Measurements from ENCODE around the gene DYNC1LI2.

DNA sequence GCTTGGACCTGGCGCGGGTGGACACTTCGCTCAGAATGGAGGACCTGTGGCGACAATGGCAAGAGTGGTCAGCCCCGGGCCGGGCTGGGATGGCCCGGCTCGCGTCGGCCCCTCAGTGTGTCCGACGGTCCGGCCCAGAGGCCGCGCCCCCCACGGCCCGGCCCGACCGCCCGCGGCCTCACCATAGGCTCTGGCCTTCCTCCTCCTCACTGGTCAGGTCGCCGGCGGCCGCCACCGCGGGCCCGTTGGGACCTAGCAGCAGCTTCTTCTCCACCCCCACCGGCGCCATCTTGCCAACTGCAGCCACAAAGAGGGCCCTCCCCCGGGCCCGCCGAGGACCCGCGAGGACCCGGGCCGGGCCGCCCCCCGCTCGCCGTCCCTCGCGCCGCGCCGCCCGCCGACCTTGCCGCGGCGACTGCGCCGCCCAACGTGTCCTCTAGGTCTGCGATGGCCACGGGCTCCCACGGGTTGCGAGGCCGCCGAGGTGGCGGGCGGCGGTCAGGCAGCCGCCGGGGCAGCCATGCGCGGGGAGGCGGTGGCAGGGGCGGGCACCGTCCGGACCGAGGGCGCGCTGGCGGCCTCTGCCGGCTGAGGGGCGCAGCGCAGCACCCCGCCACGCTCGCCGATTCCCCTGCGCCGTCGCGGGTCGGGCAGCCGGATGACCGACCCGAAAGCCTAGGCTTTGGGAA lies at the start of gene DYNC1LI2:
- peak; percentile 57 to 62 for TF ChIP-seq CTCF (conservative IDR thresholded peaks at IDR 0.05 in 1 of 2, IDR thresholded peaks at IDR 0.05 in 1 of 2; ENCODE audit: extremely low read depth in 1 of 2, insufficient read depth in 1 of 2, low read depth in 1 of 2, low read length in 2 of 2)
- no peak for TF ChIP-seq EZH2 (IDR thresholded peaks at IDR 0.05; ENCODE audit: borderline replicate concordance, low read length)
